ENCODE measurements around the gene SHC4.
"Not testable (repeated sequence)": the region's sequence is repeated elsewhere in the genome, so short reads cannot be mapped to it uniquely, and the experiment has no call there.

DNA sequence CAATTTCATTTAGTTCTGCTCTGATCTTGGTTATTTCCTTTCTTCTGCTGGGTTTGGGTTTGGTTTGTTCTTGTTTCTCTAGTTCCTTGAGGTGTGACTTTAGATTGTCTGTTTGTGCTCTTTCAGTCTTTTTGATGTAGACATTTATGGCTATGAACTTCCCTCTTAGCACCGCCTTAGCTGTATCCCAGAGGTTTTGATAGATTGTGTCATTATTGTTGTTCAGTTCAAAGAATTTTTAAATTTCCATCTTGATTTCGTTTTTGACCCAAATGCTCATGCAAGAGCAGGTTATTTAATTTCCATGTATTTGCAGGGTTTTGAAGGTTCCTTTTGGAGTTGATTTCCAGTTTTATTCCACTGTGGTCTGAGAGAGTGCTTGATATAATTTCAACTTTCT lies 53.2 kb downstream of the SHC4 start:
- TF ChIP-seq, protein P1, sequence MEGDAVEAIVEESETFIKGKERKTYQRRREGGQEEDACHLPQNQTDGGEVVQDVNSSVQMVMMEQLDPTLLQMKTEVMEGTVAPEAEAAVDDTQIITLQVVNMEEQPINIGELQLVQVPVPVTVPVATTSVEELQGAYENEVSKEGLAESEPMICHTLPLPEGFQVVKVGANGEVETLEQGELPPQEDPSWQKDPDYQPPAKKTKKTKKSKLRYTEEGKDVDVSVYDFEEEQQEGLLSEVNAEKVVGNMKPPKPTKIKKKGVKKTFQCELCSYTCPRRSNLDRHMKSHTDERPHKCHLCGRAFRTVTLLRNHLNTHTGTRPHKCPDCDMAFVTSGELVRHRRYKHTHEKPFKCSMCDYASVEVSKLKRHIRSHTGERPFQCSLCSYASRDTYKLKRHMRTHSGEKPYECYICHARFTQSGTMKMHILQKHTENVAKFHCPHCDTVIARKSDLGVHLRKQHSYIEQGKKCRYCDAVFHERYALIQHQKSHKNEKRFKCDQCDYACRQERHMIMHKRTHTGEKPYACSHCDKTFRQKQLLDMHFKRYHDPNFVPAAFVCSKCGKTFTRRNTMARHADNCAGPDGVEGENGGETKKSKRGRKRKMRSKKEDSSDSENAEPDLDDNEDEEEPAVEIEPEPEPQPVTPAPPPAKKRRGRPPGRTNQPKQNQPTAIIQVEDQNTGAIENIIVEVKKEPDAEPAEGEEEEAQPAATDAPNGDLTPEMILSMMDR (conservative IDR thresholded peaks at IDR 0.05; ENCODE audit: low read length) = not testable (repeated sequence)
- not testable (repeated sequence) for TF ChIP-seq EZH2phosphoT487 (IDR thresholded peaks at IDR 0.05; ENCODE audit: borderline replicate concordance, low read depth, low read length)

Data from OCI-LY7 (cell line).